ENCODE results near the gene TPRG1L.
"Not testable (repeated sequence)": the region's sequence is repeated elsewhere in the genome, so short reads cannot be mapped to it uniquely, and the experiment has no call there.

The TPRG1L gene

DNA sequence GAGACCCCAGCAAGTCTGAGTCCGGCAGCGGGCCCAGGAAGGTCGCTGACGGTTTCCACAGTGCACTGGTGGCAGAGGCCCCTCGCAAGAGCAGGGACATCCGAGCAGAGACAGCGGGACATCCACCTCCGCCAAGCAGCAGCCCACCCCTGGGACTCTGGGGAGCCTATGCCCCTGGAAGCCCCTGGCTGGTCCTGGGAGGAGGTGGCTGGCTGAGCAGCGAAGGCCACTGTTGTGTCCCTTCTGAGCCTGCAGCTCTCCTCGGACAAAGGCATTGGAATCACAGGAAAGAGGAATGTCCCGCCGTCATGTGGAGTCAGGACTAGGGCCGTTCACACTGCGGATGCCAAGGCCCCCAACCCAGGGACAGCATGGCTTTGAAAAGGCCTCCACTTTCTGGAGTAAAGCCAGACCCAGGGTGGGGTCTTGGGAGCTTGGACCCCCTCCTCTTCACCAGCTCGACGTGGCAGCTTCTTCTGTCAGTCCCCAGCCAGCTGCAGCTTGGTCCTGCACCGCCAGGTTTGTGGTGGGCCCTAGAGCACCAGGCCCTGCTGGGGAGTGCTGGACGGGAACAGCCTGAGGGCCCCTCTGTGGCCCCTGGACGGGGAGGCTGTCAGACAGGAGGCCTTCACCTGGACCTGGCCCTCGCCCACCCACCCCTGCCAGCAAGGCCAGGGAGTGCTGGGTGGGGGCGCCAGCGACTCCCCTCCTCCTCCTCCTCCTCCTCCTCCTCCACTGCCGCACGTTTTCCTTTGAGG lies 14.9 kb upstream of the TPRG1L start:
- no peak for DNase-seq

DNA sequence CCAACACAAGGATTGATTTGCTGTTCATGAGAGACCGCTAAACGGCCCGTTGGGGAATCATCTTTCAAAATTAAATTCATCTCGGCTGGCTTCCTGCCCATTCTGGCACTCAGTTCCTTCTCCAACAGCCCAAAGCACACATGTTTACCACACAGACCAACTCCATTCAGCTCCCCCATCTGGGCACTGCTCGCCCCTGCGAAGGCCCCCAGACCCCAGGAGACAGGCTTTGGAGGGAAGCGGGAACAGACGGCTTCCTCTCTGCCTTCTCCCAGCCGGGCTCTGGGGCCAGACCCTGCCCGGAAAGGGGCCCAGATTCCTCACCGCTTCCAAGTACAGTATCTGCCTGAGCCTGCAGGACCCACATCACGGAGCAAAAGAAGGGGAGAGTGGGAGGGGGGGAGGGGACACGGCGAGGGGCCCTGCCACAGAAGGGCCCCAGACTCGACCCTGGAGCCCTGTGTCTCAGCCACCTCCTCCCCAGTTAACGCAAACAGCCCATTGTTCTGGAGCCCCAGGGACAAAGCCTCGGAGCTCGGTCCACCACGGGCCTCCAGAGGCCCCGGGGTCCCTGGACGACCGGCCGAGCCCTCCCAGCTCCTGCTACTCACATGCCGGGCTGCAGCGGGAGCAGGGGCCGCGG lies 14.2 kb upstream of the TPRG1L start:
- DNase-seq = no peak

DNA sequence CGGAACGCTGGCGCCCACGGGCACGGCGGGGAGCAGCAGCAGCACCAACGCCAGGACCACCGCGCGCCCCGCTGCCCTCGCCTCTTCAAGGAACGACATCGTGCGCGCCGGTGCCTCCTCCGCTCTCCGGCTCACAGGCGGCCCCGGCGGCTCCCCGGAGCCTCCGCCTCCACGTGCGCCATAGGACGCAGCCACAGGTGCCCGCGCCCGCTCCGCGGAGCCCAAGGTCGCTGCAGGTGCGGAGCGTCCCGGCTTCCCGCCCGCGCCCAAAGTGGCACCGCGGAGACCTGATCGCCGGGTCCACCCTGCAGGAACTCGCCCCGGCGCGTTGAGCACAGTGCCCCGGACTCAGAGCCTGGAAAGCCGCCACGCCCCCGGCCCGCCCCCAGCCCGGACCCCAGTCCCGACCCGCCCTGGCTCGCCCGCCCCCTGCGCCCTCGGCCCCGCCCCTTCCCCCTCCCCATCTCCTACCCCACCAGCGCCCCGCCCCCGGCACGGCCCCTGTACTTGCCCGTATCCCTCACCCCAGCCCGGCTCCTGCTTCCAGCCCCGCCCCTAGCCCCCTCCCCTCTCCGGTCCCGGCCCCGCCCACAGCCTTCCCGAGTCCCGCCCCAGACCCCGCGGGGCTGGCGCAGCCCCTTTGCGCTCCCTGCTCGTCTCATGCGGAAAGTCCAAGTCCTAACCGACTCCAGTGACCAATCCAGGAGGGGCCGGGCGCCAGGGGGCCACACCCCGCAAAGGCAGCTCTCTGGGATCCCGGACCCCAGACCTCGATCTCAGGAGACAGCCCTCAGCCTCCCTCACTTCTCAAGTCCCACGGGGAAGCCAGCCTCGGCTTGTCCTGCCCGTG lies 13.4 kb upstream of the TPRG1L start, which contains the start of gene MEGF6:
Gene MEGF6, minus strand, starts transcription at position 339 of the 850 bp plus-strand sequence. Its CDS starts 240 bp downstream, at position 99.
- peak; percentile 85 for DNase-seq

GRCh38 chr1:3612123-3612522 lies 12.7 kb upstream of the TPRG1L start:
- no peak for DNase-seq

DNA sequence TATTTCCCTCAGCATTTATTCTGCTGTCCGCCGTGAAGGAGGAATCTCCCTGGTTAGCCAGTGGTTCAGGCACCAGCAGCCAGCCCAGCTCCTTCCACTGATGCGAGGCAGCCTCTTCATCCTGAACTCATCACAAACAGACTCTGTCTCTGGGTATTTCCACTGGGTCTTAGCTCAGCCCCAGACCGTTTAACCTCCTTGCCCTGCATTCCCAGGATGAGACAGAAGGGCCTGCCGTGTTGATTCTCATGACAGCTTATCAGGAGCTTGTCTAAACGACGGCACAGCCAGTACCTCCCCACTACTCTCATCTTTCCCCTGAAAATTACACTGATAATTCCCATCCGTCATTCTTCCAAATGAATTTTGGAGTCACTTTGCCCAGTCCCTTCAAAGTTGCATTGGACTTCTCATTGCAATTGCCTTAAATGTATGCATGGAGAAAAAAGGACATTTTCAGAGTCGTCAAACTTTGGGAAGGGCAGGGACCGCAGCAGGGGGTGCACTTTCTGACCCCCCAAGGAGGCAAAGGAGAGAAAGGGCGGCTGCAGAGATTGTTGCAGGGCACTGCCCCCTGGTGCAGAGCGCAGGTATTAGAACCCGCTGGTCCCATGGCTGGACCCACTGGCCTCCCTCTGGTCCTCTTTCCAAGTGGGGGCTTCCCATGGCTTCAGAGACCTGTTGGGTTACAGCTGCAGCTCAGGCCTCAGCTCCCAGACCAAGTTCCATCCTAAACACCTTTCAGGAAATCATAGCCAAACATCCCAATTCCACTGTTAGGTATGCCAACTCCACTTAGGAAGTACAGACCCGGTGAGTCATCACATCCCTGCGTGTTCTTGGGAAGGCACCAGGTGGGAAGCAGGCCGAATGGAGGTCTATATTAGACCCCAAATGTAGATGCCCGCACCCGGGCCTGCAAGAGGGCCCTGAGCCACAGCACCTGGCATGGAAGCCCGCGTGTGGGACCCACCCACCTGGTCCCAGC lies 9.8 kb upstream of the TPRG1L start:
- DNase-seq = no peak

GRCh38 chr1:3616861-3617260 lies 8.0 kb upstream of the TPRG1L start:
- DNase-seq = no peak

DNA sequence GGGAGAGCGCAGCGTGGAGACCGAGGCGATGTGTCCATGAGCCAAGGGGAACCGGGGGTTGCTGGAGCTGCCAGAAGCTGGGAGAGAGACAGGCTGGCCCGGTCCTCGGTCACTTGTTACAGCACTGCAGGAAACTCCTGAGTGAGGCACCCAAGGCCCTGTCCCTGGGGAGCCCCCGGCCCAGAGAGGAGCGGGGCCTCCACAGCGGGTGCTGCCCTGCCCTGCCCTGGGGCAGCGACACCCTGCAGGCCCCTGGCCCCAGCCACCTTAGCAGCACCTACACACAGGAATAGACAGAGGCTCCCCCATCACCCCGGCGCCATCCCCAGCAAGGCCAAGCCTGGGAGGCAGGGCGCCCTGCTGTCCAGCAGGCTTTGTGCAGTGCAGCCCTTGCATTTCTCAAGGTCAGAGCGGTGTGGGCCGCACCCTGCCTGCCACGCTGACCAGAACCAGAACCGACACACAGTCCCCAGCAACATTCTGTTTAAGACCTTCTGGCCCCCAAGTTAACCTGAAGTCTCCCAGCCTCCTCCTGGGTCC lies 6.9 kb upstream of the TPRG1L start:
- no peak for DNase-seq

GRCh38 chr1:3618531-3618880 lies 6.3 kb upstream of the TPRG1L start:
- DNase-seq = no peak

GRCh38 chr1:3618881-3619671 lies 5.7 kb upstream of the TPRG1L start:
- peak; percentile 87 for DNase-seq

- DNase-seq = no peak
Observed at GRCh38 chr1:3620708-3621107, 4.1 kb upstream of the TPRG1L start.

- peak; percentile 67 for DNase-seq
Observed at GRCh38 chr1:3621151-3621671, 3.6 kb upstream of the TPRG1L start.

DNA sequence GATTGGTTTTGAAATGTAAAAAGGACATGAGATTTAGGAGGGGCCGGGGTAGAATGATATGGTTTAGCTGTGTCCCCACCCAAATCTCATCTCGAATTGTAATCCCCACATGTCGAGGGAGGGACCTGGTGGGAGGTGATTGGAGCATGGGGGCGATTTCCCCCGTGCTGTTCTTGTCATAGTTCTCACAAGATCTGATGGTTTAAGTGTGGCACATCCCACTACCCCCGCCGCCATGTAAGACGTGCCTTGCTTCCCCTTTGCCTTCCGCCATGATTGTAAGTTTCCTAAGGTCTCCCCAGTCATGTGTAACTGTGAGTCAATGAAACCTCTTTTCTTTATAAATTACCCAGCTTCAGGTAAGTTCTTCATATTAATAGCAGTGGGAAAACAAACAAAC lies 2.7 kb upstream of the TPRG1L start:
- not testable (repeated sequence) for DNase-seq

- no peak for DNase-seq
Observed at GRCh38 chr1:3623441-3624199, 1.2 kb upstream of the TPRG1L start.

DNA sequence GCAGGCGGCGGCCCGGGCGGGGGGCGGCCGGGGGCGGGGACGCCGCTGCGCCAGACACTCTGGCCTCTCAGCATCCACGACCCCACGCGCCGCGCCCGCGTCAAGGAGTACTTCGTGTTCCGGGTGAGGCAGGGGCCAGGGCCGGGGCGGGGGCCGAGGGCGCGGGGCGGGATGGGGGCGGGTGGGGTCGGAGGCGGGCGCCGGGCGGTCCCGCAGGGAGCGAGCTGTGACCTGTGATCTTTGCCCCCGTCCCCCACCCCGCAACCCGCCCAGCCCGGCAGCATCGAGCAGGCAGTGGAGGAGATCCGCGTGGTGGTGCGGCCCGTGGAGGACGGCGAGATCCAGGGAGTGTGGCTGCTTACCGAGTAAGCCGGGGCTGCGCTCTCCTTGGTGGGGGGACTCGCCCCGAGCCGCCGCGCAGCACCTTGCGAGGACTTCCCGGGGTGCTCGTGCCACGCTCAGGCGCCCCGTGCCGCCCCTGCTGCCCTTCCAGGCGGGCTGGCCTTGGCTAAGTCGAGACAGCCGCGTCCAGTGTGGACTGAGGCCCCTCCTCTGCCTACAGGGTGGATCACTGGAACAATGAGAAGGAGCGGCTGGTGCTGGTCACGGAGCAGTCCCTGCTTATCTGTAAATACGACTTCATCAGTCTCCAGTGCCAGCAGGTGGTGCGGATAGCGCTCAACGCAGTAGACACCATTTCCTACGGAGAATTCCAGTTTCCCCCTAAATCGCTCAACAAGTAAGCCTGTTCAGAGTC lies 514 bp downstream of the TPRG1L start:
- peak; percentile 67 for DNase-seq

DNA sequence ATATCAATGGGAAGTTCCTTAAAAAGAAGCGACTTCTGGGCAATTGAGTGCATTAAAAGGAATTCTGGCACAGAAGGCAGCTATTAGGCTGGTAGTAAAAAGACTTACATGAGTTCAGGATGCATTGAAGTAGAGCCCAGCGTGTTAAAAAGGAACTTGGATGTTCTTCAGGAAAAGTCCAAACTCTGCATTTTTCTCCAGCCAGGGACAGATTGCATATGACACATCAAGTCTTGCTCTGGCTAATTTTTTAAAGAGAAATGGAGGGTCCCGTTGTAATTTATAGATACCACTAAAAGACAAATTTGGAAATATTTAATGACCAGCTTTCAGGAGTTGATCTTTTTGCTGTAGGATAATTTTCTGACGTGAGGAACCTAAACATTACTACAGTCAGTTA lies 1.2 kb downstream of the TPRG1L start:
- DNase-seq = no peak

DNA sequence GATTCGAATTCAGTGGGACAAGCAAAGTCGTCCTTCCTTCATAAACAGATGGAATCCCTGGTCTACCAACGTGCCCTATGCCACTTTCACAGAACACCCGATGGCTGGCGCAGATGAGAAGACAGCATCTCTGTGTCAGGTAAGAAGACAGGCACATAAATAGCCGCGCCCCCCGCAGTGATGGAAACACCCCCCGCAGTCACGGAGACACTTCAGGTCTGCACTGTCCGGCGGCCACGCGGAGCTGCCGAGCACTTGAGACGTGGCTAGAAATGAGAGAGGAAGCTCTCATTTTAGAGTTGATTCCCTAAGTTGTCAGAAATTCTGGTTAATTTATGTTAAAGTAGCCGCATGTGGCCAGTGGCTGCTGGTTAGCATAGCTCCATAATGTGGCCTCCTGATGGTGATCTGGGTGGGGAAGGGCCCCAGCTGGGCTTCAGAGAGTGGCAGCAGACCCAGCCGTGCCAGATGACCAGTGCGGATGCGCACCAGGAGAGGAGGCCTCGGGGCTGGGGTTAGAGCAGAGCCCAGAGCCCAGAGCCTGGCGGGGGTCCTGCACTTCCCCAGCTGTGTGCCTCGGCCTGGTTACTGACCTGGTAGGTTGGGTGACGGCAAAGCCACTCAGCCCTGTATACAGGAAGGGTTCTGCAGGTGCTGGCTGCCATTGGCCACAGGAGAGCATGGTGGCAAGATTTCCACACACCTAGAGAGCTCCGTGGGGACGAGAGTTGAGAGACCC lies 2.9 kb downstream of the TPRG1L start:
- DNase-seq = no peak

GRCh38 chr1:3628445-3628844 lies 3.6 kb downstream of the TPRG1L start:
- no peak for DNase-seq

GRCh38 chr1:3629561-3630160 lies 4.8 kb downstream of the TPRG1L start:
- no peak for DNase-seq
